ENCODE measurements around the gene SPAG16. TPM values are rescaled to one million over a fixed set of nuclear protein-coding genes. Genes with fewer than 3 reads are reported as not detected.
"Not testable (repeated sequence)": the region's sequence is repeated elsewhere in the genome, so short reads cannot be mapped to it uniquely, and the experiment has no call there.

Gene SPAG16
- total RNA-seq, 1 donor from 2014 or later = 18.1 TPM

- TF ChIP-seq CTCF (IDR thresholded peaks at IDR 0.05; ENCODE audit: partially characterized antibody, unreplicated experiment) = no peak
- Mint-ChIP-seq H3K9me3 (ENCODE audit: unreplicated experiment) (no peaks in the 10 kb centered on the region), H3K4me1 (ENCODE audit: low read depth, unreplicated experiment) (no peaks in the 10 kb centered on the region), H3K27me3 (ENCODE audit: unreplicated experiment) (no peaks in the 10 kb centered on the region), H3K4me3 (ENCODE audit: unreplicated experiment) (no peak overlapping the region), H3K27ac (ENCODE audit: unreplicated experiment) (no peak overlapping the region), H3K36me3 (ENCODE audit: unreplicated experiment) (no peaks in the 10 kb centered on the region)
- no peak for DNase-seq
These were observed 405.3 kb downstream of the SPAG16 start for GRCh38 chr2:213689585-213689984.

GRCh38 chr2:213691351-213691750 lies 407.1 kb downstream of the SPAG16 start:
- Mint-ChIP-seq H3K36me3 (ENCODE audit: unreplicated experiment) (no peaks in the 10 kb centered on the region), H3K4me3 (ENCODE audit: unreplicated experiment) (no peak overlapping the region), H3K9me3 (ENCODE audit: unreplicated experiment) (no peaks in the 10 kb centered on the region), H3K27me3 (ENCODE audit: unreplicated experiment) (no peaks in the 10 kb centered on the region), H3K4me1 (ENCODE audit: low read depth, unreplicated experiment) (no peaks in the 10 kb centered on the region), H3K27ac (ENCODE audit: unreplicated experiment) (no peak overlapping the region)
- no peak for TF ChIP-seq CTCF (IDR thresholded peaks at IDR 0.05; ENCODE audit: partially characterized antibody, unreplicated experiment)
- no peak for DNase-seq

DNA sequence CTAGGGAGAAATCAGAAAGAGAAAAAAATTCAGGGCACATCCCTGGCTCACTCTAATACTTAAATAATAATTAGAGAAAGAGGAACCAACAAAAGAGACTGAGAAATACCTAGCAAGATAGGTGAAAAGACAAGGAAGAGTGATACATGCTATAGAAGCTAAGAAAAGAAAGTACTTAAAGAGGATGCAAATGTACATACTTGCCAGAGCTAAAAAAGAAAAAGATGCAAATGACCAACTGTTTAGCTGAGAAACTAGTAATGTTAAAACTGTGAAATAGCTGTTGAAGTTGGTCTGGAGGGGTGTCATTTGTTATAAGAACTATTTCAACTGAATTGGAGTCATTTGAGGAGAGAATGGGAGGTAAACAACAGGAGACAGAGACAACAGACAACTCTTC lies 412.2 kb downstream of the SPAG16 start:
- Mint-ChIP-seq H3K4me3 (ENCODE audit: unreplicated experiment) (no peak overlapping the region), H3K9me3 (ENCODE audit: unreplicated experiment) (no peaks in the 10 kb centered on the region), H3K36me3 (ENCODE audit: unreplicated experiment) (no peaks in the 10 kb centered on the region), H3K27ac (ENCODE audit: unreplicated experiment) (no peak overlapping the region), H3K27me3 (ENCODE audit: unreplicated experiment) (no peaks in the 10 kb centered on the region), H3K4me1 (ENCODE audit: low read depth, unreplicated experiment) (no peaks in the 10 kb centered on the region)
- no peak for DNase-seq
- no peak for TF ChIP-seq CTCF (IDR thresholded peaks at IDR 0.05; ENCODE audit: partially characterized antibody, unreplicated experiment)

- DNase-seq; H3K27ac Mint-ChIP-seq (ENCODE audit: unreplicated experiment); H3K27me3 Mint-ChIP-seq (ENCODE audit: unreplicated experiment); H3K36me3 Mint-ChIP-seq (ENCODE audit: unreplicated experiment); H3K9me3 Mint-ChIP-seq (ENCODE audit: unreplicated experiment); H3K4me3 Mint-ChIP-seq (ENCODE audit: unreplicated experiment); H3K4me1 Mint-ChIP-seq (ENCODE audit: low read depth, unreplicated experiment): not testable (repeated sequence)
These were observed 417.1 kb downstream of the SPAG16 start for GRCh38 chr2:213701365-213701764.

DNA sequence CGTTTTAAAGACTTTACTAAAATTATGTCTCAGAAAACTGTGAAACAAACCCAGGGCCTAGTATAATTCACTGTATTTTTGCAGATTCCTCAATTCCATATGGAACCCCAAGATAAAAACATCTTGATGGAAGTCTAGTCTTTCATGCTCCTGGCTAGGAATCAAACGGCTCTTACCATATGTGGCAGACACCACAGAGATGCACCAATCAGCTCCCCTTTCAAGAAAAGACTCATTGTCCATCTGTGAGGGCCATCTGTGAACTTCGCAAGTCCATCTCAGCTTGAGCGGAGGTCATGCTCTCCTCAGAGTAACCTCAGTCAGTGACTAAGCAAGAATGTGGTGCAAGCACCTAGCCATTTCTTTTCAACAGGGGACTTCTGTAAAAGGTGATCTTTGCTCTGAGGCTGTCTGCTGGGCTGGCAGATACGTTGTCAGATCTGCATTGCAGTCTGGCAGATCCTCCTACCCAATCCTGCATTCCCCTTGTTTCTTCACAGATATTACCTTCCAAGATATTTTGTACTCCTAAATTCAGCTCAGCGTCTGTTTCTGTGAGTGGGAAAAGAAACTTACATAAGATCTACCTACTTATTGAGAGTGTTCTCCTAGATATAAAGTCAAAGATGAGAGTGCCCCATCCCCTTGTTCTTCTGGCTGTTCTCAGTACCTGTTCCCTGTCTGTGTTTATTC lies 419.3 kb downstream of the SPAG16 start:
- Mint-ChIP-seq H3K27me3 (ENCODE audit: unreplicated experiment) (no peaks in the 10 kb centered on the region), H3K4me1 (ENCODE audit: low read depth, unreplicated experiment) (peaks cover 3% of the 10 kb centered on the region), H3K36me3 (ENCODE audit: unreplicated experiment) (no peaks in the 10 kb centered on the region), H3K4me3 (ENCODE audit: unreplicated experiment) (no peak overlapping the region), H3K9me3 (ENCODE audit: unreplicated experiment) (no peaks in the 10 kb centered on the region), H3K27ac (ENCODE audit: unreplicated experiment) (no peak overlapping the region)
- no peak for TF ChIP-seq CTCF (IDR thresholded peaks at IDR 0.05; ENCODE audit: partially characterized antibody, unreplicated experiment)
- DNase-seq = no peak
